ENCODE data around the gene TFPT.
A peak's percentile ranks its signal among the peaks of the same experiment; 100 is the strongest.

Gene TFPT

DNA sequence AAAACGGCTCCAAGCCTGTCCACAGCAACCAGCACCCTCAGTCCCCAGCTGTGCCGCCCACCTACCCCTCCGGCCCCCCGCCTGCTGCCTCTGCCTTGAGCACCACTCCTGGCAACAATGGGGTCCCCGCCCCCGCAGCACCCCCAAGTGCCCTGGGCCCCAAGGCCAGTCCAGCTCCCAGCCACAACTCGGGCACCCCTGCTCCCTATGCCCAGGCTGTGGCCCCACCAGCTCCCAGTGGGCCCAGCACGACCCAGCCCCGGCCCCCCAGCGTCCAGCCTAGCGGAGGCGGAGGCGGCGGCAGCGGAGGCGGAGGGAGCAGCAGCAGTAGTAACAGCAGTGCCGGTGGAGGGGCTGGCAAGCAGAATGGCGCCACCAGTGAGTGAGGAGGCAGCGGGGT is 32.7 kb upstream of the TFPT start:
- no peak for DNase-seq

DNA sequence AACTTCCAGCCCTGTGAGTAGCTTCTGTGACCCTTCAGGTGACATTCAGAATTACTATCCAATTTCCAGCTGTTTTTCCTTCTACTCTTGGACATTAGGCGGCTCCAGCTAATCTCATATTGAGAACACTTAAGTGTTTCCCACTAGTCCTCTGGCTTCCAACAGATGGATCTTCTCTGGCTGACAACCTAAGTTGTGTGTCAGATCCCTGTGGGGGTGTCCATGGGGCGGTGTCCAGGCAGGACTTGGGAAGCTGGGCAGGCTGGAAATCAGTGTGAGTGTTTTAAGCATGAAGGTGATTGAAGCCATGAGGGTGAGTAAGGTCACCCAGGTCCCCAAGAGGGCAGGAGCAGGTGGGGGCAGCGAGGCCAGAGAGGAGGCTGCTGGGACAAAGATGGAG is 32.2 kb upstream of the TFPT start:
- DNase-seq = no peak

DNA sequence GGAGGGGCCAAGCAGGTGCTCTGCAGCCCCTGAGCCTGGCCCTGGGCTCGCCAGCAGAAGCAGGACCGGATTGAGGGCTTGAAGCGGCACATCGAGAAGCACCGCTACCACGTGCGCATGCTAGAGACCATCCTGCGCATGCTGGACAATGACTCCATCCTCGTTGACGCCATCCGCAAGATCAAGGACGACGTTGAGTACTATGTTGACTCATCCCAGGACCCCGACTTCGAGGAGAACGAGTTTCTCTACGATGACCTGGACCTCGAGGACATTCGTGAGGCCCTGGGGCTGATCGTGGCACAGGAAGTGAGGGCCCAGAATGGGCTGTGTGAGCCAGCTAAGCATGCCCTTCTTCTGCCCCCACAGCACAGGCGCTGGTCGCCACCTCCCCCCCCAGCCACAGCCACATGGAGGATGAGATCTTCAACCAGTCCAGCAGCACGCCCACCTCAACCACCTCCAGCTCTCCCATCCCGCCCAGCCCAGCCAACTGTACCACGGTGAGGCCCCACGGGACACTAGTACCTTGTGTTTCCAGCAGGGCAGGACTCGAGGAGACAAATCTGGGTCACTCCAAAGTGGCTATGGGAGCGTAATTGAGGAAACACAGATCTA is 30.2 kb upstream of the TFPT start:
- DNase-seq = no peak

DNA sequence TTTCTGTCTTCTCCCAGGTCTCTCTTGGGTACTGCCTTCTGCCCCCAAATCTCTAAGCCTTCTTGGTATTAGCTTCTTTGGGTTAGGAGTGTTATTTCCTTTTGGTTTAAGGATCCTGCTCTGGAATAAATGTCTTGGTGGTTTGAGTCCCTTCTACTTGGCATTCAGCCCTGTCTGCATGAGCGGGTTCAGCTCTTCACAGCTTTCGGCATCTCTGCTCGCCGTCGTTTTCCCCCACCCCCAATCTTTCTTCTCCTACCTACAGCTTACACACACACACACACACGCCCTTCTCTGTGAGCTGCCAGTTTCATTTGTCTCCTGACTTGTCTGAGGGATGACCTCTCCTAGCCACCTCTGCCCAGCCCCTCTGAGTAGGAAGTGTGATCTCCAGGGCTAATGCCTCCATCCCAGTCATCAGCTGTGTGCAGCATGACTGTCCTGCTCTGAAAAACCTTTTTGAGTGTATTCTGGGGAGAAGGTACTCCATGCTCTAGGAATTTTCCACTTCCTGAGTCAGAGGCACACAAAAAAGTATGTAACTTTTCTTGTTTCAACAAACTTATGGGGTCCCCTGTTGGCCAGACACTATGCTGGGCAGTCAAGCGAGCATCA is 26.8 kb upstream of the TFPT start:
- DNase-seq = no peak

DNA sequence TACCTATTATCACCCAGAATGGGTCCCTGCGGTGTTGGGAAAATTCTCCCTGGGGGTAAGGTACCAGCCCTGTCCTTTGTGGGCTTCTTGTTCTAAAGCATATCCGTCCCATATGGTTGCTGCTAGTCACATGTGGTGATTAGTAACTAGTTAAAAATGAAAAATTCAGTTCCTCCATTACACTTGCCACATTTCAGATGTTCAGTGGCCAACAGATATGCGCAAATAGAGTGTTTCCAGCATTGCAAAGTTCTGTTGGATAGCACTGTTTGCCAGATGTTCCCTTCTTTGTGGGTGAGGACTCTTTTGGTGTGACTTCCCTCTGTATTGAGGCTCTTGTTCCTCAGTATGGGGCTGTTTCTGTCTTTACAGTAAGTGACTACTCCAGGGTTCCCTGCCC is 25.9 kb upstream of the TFPT start:
- DNase-seq = no peak

DNA sequence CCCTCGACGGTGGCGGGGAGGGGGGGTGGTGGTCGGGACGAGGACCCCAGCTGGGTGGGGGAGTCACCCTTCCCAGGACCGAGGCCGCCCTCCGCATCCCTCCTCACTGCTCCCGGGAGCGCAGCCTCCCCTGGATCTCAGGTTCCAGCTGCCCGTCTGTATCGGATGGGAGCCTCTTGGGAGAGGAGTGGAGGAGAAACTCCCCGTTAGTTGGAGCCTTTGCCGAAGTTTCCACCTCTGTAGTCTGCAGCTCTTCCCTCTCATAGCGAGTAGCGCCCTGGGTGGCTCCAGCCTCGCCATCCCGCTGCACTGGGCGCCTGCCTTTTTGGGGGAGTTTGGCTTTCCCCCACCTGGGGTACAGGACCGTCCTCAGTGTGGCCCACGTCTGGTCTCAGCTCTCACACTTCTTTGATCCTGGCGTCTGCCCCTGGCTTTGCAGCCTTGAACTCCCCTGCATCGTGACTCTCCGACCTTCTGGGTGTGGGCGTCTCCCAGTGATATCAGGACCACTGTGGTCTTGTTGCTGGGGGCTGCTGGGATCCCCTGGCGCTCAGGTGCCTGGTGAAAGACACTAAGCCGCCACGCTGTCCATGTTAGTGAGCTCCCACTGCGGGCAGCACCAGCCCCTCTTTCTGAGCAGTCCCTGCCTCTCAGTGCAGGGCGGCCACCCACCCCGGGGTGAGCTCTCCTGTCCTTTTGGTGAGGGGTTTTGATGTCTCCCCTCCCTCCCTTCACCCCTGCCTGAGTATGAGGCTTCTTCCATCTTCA is 23.2 kb upstream of the TFPT start:
- DNase-seq = no peak

DNA sequence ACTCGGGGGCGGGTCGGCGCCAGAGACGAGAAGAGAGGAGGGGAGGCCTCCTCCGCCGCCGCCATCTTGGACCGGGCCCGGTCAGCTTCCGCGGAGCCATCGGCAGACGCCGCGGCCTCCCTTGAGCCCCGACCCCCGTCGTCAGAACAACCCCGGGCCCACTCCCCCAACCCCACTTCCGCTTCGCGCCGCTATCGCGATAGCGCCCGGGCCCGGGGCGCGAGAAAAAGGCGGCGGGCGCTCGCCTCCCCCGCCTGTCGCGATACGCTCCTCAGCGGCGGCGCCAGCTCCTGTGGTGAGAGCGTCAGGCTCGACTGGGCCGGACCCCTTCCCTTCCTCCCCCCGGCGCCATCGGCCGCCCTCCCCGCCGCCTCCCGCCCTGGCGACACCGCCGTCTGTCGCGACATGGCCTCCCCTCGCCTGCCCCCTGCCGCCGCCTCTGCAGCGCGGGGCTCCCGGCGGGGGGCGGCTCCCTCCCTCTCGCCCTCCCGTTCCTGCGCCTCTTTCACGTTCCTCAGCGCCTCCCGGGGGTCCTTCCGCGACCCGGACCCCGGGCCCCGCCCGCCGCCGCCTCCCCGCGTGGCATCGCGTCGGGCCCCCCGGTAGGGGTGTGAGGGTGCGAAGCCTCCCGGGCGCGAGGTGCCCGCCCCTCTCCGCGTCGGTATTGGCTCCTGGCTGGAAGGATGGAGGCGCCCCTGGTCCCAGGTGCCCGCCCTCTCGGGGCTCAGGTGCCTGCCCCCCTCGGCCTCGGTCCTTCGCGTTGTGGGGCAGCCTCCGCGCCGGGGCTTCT is 22.4 kb upstream of the TFPT start, which contains the start of gene CNOT3:
Gene CNOT3 (plus strand): TSS at position 64 of the 790 bp plus-strand sequence. CDS start 5,217 bp downstream, outside the sequence.
- no peak for DNase-seq

GRCh38 chr19:54136864-54137698 is 21.6 kb upstream of the TFPT start:
- DNase-seq = peak; percentile 100

GRCh38 chr19:54136086-54136863 is 20.8 kb upstream of the TFPT start:
- DNase-seq = no peak

- no peak for DNase-seq
Observed at GRCh38 chr19:54133957-54134590, 18.6 kb upstream of the TFPT start.

GRCh38 chr19:54133312-54133956 is 18.0 kb upstream of the TFPT start:
- DNase-seq = no peak

DNA sequence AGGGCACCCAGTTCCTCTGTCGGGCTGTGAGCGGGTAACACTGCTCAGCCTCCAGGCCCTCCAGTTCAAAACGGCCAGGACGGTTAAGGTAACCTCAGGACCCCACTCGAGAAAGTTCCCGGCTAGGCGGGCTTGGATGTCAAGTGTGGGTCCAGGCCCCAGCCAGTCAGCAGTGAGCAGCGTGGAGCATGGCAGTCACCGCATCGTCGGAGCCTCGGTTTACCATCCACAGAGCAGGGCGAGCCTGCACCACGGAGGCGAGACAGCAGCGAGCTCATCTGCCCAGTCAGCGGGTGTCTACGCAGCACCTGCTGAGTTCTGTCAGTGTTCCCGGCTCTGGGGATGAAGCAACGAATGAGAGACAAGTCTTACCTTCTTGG is 14.2 kb upstream of the TFPT start:
- DNase-seq = no peak

- DNase-seq = no peak
Observed at GRCh38 chr19:54128796-54129616, 13.5 kb upstream of the TFPT start.

DNA sequence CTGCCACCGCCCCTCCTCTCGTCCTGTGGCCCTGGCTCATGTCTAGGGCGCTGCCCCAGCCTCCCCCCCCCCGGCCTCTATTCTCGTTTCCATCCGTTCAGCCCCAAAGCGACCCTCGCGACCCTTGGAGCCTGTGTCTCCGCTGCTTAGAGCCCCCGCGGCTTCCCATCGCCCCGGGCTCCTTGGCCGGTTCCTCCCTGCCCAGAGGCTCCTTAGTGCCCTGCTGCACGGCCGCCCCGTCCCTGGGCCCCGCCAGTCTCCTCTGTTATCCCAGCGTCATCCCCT is 12.9 kb upstream of the TFPT start:
- no peak for DNase-seq

GRCh38 chr19:54127688-54128440 is 12.4 kb upstream of the TFPT start:
- DNase-seq = no peak

DNA sequence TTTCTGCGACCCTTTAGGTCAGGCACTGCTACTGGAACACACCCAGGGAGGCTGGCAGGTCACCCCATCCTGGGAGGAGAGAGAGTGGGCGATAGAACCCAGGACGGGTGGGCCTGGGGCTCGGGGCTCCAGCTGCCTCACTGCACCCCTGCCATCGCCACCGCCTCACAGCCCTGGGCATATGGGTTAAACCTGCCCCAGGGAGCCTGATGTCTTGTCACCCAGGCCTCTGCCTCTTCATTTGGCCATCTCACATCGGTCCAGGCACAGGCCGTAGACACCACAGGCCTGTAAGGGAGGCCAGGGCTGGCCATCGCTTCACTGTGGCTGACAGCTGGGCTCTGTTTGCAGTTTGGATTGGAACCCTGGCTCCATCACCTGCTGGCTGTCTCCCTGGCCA is 10.3 kb upstream of the TFPT start:
- no peak for DNase-seq

DNA sequence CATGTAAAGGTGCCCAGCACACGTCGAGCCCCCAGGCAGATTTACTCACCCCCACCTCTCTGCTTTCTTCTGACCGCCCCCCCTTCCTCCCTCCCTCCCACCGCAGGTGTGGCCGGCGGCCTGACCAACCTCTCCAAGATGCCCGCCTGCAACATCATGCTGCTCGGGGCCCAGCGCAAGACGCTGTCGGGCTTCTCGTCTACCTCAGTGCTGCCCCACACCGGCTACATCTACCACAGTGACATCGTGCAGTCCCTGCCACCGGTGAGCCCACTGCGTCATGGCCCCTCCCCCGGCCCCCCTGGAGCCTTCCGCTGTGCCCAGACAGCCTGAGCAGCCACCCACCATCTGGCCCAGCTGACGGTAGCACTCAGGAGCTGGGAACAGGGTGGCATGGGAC is 8.9 kb upstream of the TFPT start:
- no peak for DNase-seq

GRCh38 chr19:54123682-54124081 is 8.2 kb upstream of the TFPT start:
- DNase-seq = no peak

DNA sequence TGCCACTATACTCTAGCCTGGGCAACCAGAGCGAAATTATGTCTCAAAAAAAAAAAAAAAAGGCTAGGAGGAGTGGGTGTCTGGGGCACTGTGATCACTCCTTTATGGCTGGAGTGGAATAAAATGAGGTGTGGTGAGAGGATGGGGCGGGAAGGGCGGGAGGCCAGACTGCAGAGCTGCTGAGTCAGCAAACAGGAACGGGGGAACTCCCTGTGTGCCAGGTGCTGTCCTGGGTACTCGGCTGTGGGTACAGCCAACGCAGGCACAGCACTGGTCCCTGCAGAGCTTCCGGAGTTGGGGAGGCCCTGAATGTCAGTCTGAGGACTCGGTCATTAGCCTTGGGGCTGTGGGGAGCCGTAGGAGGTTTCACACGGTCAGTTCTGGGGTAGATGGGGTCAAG is 5.8 kb upstream of the TFPT start:
- no peak for DNase-seq
